Astrocyte of the spinal cord (primary cell): ENCODE results near the gene RMND1.
"Not testable (repeated sequence)": the region's sequence is repeated elsewhere in the genome, so short reads cannot be mapped to it uniquely, and the experiment has no call there.

Source experiments
- DNase-seq: peaks from one replicate; pipeline ENCODE4 v3.0.0; 2011; ENCODE audit warnings: low read depth, low spot score
- H3K4me3 ChIP-seq: 2 replicates; pipeline ENCODE4 v1.5.1; 2011; ENCODE audit warnings: low read depth, mild to moderate bottlenecking, low read length, moderate library complexity
- in situ Hi-C: cut with HindIII; loops from 2 replicates; pipeline ENCODE4 v1.10.0; 2017; ENCODE audit warnings: low sequenced_read_pairs
- TF ChIP-seq, protein P1 (sequence below): IDR thresholded peaks from 2 replicates; pipeline ENCODE4 v1.5.1; 2012; ENCODE audit warnings: low read depth, mild to moderate bottlenecking, low read length, inconsistent platforms

The RMND1 gene

DNA sequence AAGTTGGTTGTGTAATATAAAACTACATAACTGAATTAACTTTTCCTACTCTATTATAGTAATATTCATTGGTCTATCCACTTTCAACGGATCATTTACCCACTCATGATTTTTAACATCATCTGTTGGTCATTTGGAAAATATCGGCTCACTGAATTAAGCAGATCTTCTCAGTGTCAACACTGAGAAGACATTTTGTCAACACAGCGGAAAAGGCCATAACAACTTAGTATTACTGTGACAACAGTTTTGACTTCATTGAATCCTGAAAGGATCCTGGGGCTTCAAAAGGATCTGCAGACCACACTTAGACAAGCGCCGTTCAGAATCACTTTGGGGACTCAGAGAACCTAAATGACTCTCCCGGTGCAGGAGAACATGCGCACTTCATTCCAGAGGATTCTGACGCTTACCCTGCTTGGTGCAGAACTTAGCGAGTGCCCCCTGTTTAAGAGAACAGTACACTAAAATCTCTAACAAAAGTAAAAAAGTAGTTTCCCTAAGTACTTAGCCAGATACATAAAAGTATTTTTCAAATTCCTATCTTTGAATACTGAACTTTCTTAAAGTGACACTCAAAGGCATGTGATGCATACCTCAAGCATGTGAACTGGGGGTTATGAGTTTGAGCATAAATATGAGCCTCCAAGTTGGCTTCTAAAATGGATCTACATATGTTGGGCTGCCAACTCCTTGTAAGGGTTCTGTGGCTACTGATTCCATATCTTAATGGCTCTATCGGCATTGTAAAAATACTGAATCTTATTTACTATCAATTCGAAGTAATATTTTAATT, 64.6 kb downstream of the RMND1 start:
- H3K4me3 ChIP-seq = no peak overlapping the region
- in situ Hi-C loops = no loop called here
- DNase-seq = peak; percentile 50
- TF ChIP-seq, protein P1, sequence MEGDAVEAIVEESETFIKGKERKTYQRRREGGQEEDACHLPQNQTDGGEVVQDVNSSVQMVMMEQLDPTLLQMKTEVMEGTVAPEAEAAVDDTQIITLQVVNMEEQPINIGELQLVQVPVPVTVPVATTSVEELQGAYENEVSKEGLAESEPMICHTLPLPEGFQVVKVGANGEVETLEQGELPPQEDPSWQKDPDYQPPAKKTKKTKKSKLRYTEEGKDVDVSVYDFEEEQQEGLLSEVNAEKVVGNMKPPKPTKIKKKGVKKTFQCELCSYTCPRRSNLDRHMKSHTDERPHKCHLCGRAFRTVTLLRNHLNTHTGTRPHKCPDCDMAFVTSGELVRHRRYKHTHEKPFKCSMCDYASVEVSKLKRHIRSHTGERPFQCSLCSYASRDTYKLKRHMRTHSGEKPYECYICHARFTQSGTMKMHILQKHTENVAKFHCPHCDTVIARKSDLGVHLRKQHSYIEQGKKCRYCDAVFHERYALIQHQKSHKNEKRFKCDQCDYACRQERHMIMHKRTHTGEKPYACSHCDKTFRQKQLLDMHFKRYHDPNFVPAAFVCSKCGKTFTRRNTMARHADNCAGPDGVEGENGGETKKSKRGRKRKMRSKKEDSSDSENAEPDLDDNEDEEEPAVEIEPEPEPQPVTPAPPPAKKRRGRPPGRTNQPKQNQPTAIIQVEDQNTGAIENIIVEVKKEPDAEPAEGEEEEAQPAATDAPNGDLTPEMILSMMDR = no peak

DNA sequence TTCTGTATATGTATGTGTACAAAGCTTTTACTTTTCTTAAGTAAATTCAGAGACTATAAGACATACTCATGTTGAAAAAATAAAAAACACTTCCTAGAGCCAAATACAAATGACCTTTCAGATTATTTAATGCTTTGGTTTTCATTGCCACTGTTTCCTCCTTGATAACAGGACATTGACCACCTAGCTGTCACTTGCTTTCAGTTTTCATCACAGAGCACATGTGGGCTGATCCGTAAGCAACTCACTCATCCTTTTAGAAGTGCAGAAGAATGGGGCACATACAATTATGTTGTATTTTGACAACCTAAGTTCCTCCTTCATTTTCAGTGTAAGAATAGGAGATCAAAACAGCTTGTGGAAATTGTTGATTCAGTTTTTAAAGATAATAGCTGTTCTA, 66.7 kb downstream of the RMND1 start:
- in situ Hi-C loops = no loop called here
- H3K4me3 ChIP-seq = no peak overlapping the region
- DNase-seq = no peak
- TF ChIP-seq, protein P1 = no peak

GRCh38 chr6:151384151-151384550, 67.8 kb downstream of the RMND1 start:
- in situ Hi-C loops = no loop called here
- no peak overlapping the region for H3K4me3 ChIP-seq
- no peak for DNase-seq
- TF ChIP-seq, protein P1 = no peak

DNA sequence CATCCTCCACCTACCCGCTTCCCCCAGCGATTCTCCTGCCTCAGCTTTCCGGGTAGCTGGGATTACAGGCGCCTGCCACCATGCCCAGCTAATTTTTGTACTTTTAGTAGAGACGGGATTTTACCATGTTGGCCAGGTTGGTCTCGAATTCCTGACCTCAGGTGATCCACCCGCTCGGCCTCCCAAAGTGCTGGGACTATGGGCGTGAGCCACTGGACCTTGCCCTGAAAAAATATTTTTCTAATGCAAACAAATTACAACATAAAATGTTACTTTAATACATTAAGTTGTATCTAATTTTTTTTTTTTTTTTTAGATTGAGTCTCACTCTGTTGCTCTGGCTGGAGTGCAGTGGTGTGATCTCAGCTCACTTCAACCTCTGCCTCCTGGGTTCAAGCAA, 69.3 kb downstream of the RMND1 start:
- DNase-seq, H3K4me3 ChIP-seq, in situ Hi-C loops: not testable (repeated sequence)

DNA sequence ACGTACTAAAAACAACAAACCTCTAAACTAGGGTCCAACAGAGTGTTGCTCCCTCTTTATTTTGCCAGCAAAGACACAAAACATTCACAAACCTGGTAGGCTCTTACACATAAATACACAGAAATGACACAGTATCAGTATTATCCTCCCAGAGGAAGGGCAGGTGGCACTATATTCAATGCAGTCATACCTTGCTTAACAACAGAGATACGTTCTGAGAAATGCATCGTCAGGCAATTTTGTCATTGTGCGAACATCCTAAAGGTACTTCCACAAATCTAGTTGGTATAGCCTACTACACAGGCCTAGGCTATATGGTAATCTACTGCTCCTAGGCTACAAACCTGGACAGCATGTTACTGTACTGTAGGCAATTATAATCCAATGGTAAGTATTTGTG, 70.2 kb downstream of the RMND1 start:
- no peak for DNase-seq
- no peak overlapping the region for H3K4me3 ChIP-seq
- in situ Hi-C loops = no loop called here
- TF ChIP-seq, protein P1 = no peak

GRCh38 chr6:151380848-151381205, 71.1 kb downstream of the RMND1 start:
- TF ChIP-seq, protein P1 = no peak
- H3K4me3 ChIP-seq = no peak overlapping the region
- in situ Hi-C loops = no loop called here
- DNase-seq = no peak

DNA sequence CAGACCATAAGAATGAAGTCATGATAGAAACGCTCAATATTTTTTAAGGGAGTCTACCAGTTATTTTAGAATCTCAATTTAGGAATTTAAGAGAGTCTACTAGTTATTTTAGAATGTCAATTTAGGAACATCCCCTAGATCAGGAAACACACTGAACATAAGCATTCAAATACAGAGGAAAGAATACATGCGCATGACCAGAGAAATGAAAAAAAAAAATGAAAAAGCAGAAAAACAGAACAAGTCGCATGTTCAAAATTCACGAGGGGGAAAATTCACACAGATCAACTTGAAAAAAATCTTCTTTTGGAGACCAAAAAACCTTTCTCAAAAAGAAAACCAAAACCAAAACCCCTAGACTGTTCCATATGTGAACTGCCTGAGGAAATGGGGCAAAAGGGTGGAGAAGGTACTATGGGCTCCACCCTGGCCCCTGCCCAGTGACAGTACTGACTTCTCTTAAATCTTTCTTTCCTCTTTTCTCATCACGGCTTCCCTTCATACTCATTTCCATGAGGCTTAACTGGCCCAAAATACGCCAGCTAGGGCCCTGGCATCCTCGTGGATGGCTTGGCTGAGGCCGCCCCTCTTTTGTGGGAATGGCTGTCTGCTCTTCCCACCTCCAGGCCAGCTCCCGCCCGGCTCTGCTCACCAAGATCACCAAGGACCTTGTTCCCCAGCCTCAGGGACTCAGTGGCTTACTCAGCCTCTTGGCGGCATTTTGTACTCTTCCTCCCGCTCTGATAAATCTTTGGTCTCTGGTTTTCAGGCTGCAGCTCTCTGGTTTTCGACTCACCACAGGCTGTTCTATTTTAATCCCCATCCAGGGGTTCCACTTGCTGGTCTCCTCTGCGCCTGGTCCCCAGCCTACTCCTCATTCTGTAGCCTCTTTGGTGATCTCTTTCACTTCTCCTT, 71.7 kb downstream of the RMND1 start:
- TF ChIP-seq, protein P1 = no peak
- H3K4me3 ChIP-seq = no peak overlapping the region
- no peak for DNase-seq
- in situ Hi-C loops = no loop called here
